ENCODE results near the gene ZNF682. TPM values are rescaled to one million over a fixed set of nuclear protein-coding genes. Genes with fewer than 3 reads are reported as not detected.
"Not testable (repeated sequence)": the region's sequence is repeated elsewhere in the genome, so short reads cannot be mapped to it uniquely, and the experiment has no call there.

Gene ZNF682
- total and polyA plus RNA-seq, 7 experiments from 2014 or later = 4.0 to 13.0 (median 6.1) TPM

GRCh38 chr19:20035935-20036334 is 3.4 kb downstream of the ZNF682 start:
- H3K4me1 ChIP-seq (ENCODE audit: control insufficient read depth in 2 of 2, insufficient read depth in 2 of 2, low read length in 2 of 2) = no peaks in the 10 kb centered on the region
- H3K9me3 Mint-ChIP-seq = peaks cover 0 to 20% (median 0%) of the 10 kb centered on the region in 11 donors
- H3K4me3 Mint-ChIP-seq = no peak overlapping the region
- intact Hi-C loops (cut with micrococcal nuclease) = loop anchor here (10.0 kb wide), 3 partner anchors 131 to 1819 kb away; partner anchors contain the start of genes ATP13A1 (in 1 of the 2), ZNF101 (in 1 of the 2) and ZNF93 (in 1 of the 2)
- H3K4me3 ChIP-seq (ENCODE audit: low read length) = no peak overlapping the region
- no peak overlapping the region for H3K27ac Mint-ChIP-seq
- no peaks in the 10 kb centered on the region for H3K27me3 ChIP-seq (ENCODE audit: control insufficient read depth in 2 of 2, insufficient read depth in 2 of 2, low read length in 2 of 2)
- H3K36me3 ChIP-seq (ENCODE audit: control insufficient read depth in 2 of 3, insufficient read depth in 3 of 3, low read length in 3 of 3) = peaks cover 0 to 7% (median 0%) of the 10 kb centered on the region in 3 experiments
- POLR2A ChIA-PET = no interaction called here
- peaks cover 0 to 41% (median 25%) of the 10 kb centered on the region in 5 donors for H3K36me3 Mint-ChIP-seq
- H3K9me3 ChIP-seq (ENCODE audit: control insufficient read depth in 2 of 3, low read length in 3 of 3) = no peaks in the 10 kb centered on the region
- ATAC-seq = no peak
- no peak for DNase-seq
- CTCF ChIA-PET = no interaction called here
- H3K27ac ChIP-seq (ENCODE audit: low read depth, low read length) = no peak overlapping the region
- H3K4me1 Mint-ChIP-seq = peaks cover 5 to 42% (median 25%) of the 10 kb centered on the region in 7 donors
- no peaks in the 10 kb centered on the region for H3K27me3 Mint-ChIP-seq

DNA sequence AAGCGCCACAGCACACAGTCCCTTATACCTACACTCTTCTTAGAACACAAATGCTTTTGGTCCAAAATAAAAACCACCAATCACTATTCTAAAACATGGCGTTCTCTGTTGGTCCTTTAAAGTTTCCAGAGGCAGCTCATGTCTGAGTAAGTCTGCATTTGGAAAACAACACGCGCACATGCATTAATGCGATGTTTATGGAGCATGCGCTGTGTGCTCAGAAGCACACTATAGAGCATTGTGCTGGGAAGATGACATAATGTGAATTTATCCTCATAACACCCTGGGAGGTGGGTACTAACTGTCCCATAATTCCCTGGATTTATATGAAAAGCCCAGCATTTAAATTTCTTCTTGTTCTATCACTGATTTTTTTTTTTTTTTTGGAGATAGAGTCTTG is 10.7 kb downstream of the ZNF682 start:
- Mint-ChIP-seq H3K9me3 (peaks cover 0 to 16% (median 0%) of the 10 kb centered on the region in 11 donors), H3K4me3 (no peak overlapping the region), H3K27me3 (no peaks in the 10 kb centered on the region), H3K4me1 (peaks cover 0 to 10% (median 0%) of the 10 kb centered on the region in 7 donors), H3K27ac (no peak overlapping the region), H3K36me3 (peaks cover 4 to 60% (median 50%) of the 10 kb centered on the region in 5 donors)
- ChIA-PET CTCF (no interaction called here), POLR2A (interaction anchor here (0.8 kb wide), 1 partner anchor 24 kb away, joined by 3 read pairs; no protein-coding TSS in a partner anchor)
- intact Hi-C loops (cut with micrococcal nuclease) = no loop called here
- Histone ChIP-seq H3K27me3 (ENCODE audit: control insufficient read depth in 2 of 2, insufficient read depth in 2 of 2, low read length in 2 of 2) (no peaks in the 10 kb centered on the region), H3K27ac (ENCODE audit: low read depth, low read length) (no peak overlapping the region), H3K9me3 (ENCODE audit: control insufficient read depth in 2 of 3, low read length in 3 of 3) (no peaks in the 10 kb centered on the region), H3K36me3 (ENCODE audit: control insufficient read depth in 2 of 3, insufficient read depth in 3 of 3, low read length in 3 of 3) (peaks cover 0 to 21% (median 0%) of the 10 kb centered on the region in 3 experiments), H3K4me1 (ENCODE audit: control insufficient read depth in 2 of 2, insufficient read depth in 2 of 2, low read length in 2 of 2) (no peaks in the 10 kb centered on the region), H3K4me3 (ENCODE audit: low read length) (no peak overlapping the region)
- no peak for ATAC-seq
- DNase-seq = no peak

GRCh38 chr19:20005741-20006140 is 33.6 kb downstream of the ZNF682 start:
- no peak overlapping the region for H3K27ac Mint-ChIP-seq
- H3K27ac ChIP-seq (ENCODE audit: low read depth, low read length) = no peak overlapping the region
- H3K9me3 ChIP-seq (ENCODE audit: control insufficient read depth in 2 of 3, low read length in 3 of 3) = peaks cover 0 to 44% (median 23%) of the 10 kb centered on the region in 3 experiments
- no peak overlapping the region for H3K4me3 ChIP-seq (ENCODE audit: low read length)
- intact Hi-C loops (cut with micrococcal nuclease) = no loop called here
- H3K9me3 Mint-ChIP-seq = peaks cover 3 to 95% (median 49%) of the 10 kb centered on the region in 11 donors
- peaks cover 0 to 36% (median 15%) of the 10 kb centered on the region in 3 experiments for H3K36me3 ChIP-seq (ENCODE audit: control insufficient read depth in 2 of 3, insufficient read depth in 3 of 3, low read length in 3 of 3)
- no peaks in the 10 kb centered on the region for H3K4me1 Mint-ChIP-seq
- ChIA-PET POLR2A (no interaction called here), CTCF (no interaction called here)
- ATAC-seq (no peak), DNase-seq (no peak)
- H3K4me3 Mint-ChIP-seq = no peak overlapping the region
- no peaks in the 10 kb centered on the region for H3K27me3 Mint-ChIP-seq
- H3K27me3 ChIP-seq (ENCODE audit: control insufficient read depth in 2 of 2, insufficient read depth in 2 of 2, low read length in 2 of 2) = no peaks in the 10 kb centered on the region
- no peaks in the 10 kb centered on the region for H3K4me1 ChIP-seq (ENCODE audit: control insufficient read depth in 2 of 2, insufficient read depth in 2 of 2, low read length in 2 of 2)
- peaks cover 30 to 56% (median 50%) of the 10 kb centered on the region in 5 donors for H3K36me3 Mint-ChIP-seq

DNA sequence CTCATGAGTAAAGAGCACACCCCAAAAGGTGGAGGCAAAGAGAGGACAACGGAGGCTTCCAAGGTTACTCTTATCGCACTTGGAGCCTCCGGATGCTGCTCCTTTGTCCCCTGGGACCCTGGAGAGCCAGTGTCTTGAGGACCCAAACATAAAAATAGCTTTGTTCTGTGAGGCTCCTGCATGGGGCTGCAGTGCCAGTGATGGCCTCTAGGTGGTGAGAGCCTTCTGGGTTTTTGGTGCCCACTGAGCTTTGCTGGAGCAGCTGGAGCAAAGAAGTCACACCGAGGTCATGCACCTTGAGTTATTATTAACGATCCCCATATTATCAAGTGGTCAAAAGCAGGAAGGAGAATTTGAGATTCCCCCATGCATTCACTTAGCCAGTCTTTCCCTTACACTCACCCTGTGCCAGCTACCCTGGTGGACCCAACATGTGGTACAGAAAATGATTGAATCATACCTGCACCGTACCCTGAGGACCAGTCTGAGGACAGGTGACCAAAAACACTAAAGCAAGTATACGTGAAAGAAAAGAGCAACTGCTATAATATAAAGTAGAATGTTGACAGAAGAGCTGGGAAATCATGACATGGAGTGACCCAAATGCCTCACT is 41.5 kb downstream of the ZNF682 start:
- Mint-ChIP-seq H3K27ac (no peak overlapping the region), H3K9me3 (peaks cover 0 to 85% (median 31%) of the 10 kb centered on the region in 11 donors), H3K4me1 (no peaks in the 10 kb centered on the region), H3K36me3 (peaks cover 0 to 19% (median 5%) of the 10 kb centered on the region in 5 donors), H3K27me3 (no peaks in the 10 kb centered on the region), H3K4me3 (no peak overlapping the region)
- ATAC-seq (no peak), DNase-seq (peak in 5 of 9 donors; percentile 3 to 48 (median 21))
- no peak overlapping the region for H3K4me3 ChIP-seq (ENCODE audit: low read length)
- no peaks in the 10 kb centered on the region for H3K4me1 ChIP-seq (ENCODE audit: control insufficient read depth in 2 of 2, insufficient read depth in 2 of 2, low read length in 2 of 2)
- H3K36me3 ChIP-seq (ENCODE audit: control insufficient read depth in 2 of 3, insufficient read depth in 3 of 3, low read length in 3 of 3) = no peaks in the 10 kb centered on the region
- intact Hi-C loops (cut with micrococcal nuclease) = no loop called here
- CTCF ChIA-PET = interaction anchor here (0.6 to 1.1 kb wide), 5 partner anchors 17 to 1700 kb away, joined by 3 read pairs; no protein-coding TSS in a partner anchor
- H3K9me3 ChIP-seq (ENCODE audit: control insufficient read depth in 2 of 3, low read length in 3 of 3) = peaks cover 0 to 22% (median 3%) of the 10 kb centered on the region in 3 experiments
- no peaks in the 10 kb centered on the region for H3K27me3 ChIP-seq (ENCODE audit: control insufficient read depth in 2 of 2, insufficient read depth in 2 of 2, low read length in 2 of 2)
- H3K27ac ChIP-seq (ENCODE audit: low read depth, low read length) = no peak overlapping the region
- POLR2A ChIA-PET = interaction anchor here (0.6 to 0.7 kb wide), 2 partner anchors 9 to 1508 kb away, joined by 3 read pairs; partner anchors contain the start of gene ZNF429

GRCh38 chr19:19966862-19967261 is 72.4 kb downstream of the ZNF682 start:
- H3K27ac ChIP-seq (ENCODE audit: low read depth, low read length) = no peak overlapping the region
- H3K4me3 ChIP-seq (ENCODE audit: low read length) = no peak overlapping the region
- no peaks in the 10 kb centered on the region for H3K27me3 ChIP-seq (ENCODE audit: control insufficient read depth in 2 of 2, insufficient read depth in 2 of 2, low read length in 2 of 2)
- H3K9me3 ChIP-seq (ENCODE audit: control insufficient read depth in 2 of 3, low read length in 3 of 3) = peaks cover 0 to 21% (median 6%) of the 10 kb centered on the region in 3 experiments
- no peak overlapping the region for H3K27ac Mint-ChIP-seq
- H3K4me3 Mint-ChIP-seq = peak overlapping the region in 1 of 10 donors; percentile 17
- DNase-seq = no peak
- ChIA-PET POLR2A (no interaction called here), CTCF (no interaction called here)
- intact Hi-C loops (cut with micrococcal nuclease) = no loop called here
- peaks cover 0 to 3% (median 0%) of the 10 kb centered on the region in 5 donors for H3K27me3 Mint-ChIP-seq
- no peaks in the 10 kb centered on the region for H3K4me1 ChIP-seq (ENCODE audit: control insufficient read depth in 2 of 2, insufficient read depth in 2 of 2, low read length in 2 of 2)
- H3K36me3 ChIP-seq (ENCODE audit: control insufficient read depth in 2 of 3, insufficient read depth in 3 of 3, low read length in 3 of 3) = no peaks in the 10 kb centered on the region
- peaks cover 22 to 67% (median 40%) of the 10 kb centered on the region in 11 donors for H3K9me3 Mint-ChIP-seq
- no peak for ATAC-seq
- peaks cover 4 to 20% (median 10%) of the 10 kb centered on the region in 5 donors for H3K36me3 Mint-ChIP-seq
- H3K4me1 Mint-ChIP-seq = peaks cover 0 to 3% (median 0%) of the 10 kb centered on the region in 7 donors

DNA sequence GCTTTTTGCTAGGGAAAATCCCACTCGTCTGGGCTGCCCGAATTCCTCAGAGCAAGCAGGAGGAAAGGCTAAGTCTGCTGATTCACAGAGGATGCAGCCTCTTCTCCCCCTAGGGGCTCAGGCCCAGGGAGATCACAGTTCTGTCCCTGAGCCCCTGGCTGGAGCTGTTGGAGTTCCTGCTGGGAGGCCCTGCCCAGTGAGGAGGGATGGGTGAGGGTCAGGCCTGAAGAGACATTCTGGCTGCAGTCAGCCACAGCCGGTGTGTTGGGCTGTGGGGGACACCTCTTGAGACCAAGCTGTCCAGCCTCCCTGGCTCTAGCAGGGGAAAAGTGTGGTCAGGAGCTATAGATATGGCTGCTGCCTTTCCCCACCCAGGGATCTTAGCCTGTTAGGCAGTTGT is 73.2 kb downstream of the ZNF682 start:
- Mint-ChIP-seq H3K9me3 (peaks cover 19 to 60% (median 38%) of the 10 kb centered on the region in 11 donors), H3K36me3 (peaks cover 4 to 17% (median 10%) of the 10 kb centered on the region in 5 donors)
- H3K4me3 ChIP-seq (ENCODE audit: low read length); H3K27me3 ChIP-seq (ENCODE audit: control insufficient read depth in 2 of 2, insufficient read depth in 2 of 2, low read length in 2 of 2); POLR2A ChIA-PET; CTCF ChIA-PET; intact Hi-C loops (cut with micrococcal nuclease); H3K27me3 Mint-ChIP-seq; H3K27ac ChIP-seq (ENCODE audit: low read depth, low read length); H3K4me1 ChIP-seq (ENCODE audit: control insufficient read depth in 2 of 2, insufficient read depth in 2 of 2, low read length in 2 of 2); ATAC-seq; H3K27ac Mint-ChIP-seq; H3K36me3 ChIP-seq (ENCODE audit: control insufficient read depth in 2 of 3, insufficient read depth in 3 of 3, low read length in 3 of 3); H3K4me3 Mint-ChIP-seq; DNase-seq; H3K4me1 Mint-ChIP-seq: not testable (repeated sequence)
- peaks cover 0 to 21% (median 6%) of the 10 kb centered on the region in 3 experiments for H3K9me3 ChIP-seq (ENCODE audit: control insufficient read depth in 2 of 3, low read length in 3 of 3)

Data from naive thymus-derived CD4-positive, alpha-beta T cell (primary cell).